DND-41 (cell line): ENCODE data around the gene TUBA1C.
"Not testable (repeated sequence)": the region's sequence is repeated elsewhere in the genome, so short reads cannot be mapped to it uniquely, and the experiment has no call there.

Experiments
- ATAC-seq: fragments of 200-7000 bp; cut with Tn5 transposase; 3 replicates; pipeline ENCODE4 v1.9.1; 2021; ENCODE audit warnings: low read depth; ENCODE audit not compliant: insufficient read depth
- DNase-seq: peaks from one replicate; pipeline ENCODE4 v3.0.0-alpha.2; 2020
- H2AFZ ChIP-seq: 2 replicates; pipeline ENCODE4 v1.6.0; 2012; ENCODE audit warnings: low read depth, low read length
- H3K27ac ChIP-seq: 2 replicates; pipeline ENCODE4 v1.5.1; 2012; ENCODE audit warnings: low read length, inconsistent platforms
- H3K27me3 ChIP-seq: fragments of 200-600 bp; sonication (generic); 2 replicates; pipeline ENCODE4 v1.6.0; 2012; ENCODE audit warnings: low read length, mild to moderate bottlenecking, inconsistent platforms; ENCODE audit not compliant: insufficient read depth, poor library complexity
- H3K36me3 ChIP-seq: 2 replicates; pipeline ENCODE4 v1.5.1; 2012; ENCODE audit warnings: low read length, inconsistent platforms; ENCODE audit not compliant: insufficient read depth
- H3K4me1 ChIP-seq: 2 replicates; pipeline ENCODE4 v1.5.1; 2012; ENCODE audit warnings: mild to moderate bottlenecking, low read length; ENCODE audit not compliant: insufficient read depth
- H3K4me2 ChIP-seq: 2 replicates; pipeline ENCODE4 v1.6.0; 2012; ENCODE audit warnings: mild to moderate bottlenecking, moderate library complexity, low read length, inconsistent platforms; ENCODE audit not compliant: insufficient read depth
- H3K4me3 ChIP-seq, 2 experiments: fragments of 200-600 bp in 1 of 2; shearing (Covaris generic) in 1 of 2; 2 replicates each; pipeline ENCODE4 v1.5.1; 2012 to 2016; ENCODE audit warnings: inconsistent platforms in 2 of 2, low read length in 2 of 2, mild to moderate bottlenecking in 2 of 2, low read depth in 1 of 2, moderate library complexity in 1 of 2
- H3K79me2 ChIP-seq: 2 replicates; pipeline ENCODE4 v1.6.0; 2012; ENCODE audit warnings: low read length, inconsistent platforms; ENCODE audit not compliant: insufficient read depth
- H3K9ac ChIP-seq: 2 replicates; pipeline ENCODE4 v1.6.0; 2012; ENCODE audit warnings: low read depth, mild to moderate bottlenecking, inconsistent platforms, low read length, moderate library complexity
- H3K9me3 ChIP-seq: 2 replicates; pipeline ENCODE4 v1.5.1; 2012; ENCODE audit warnings: low read length, moderate library complexity, mild to moderate bottlenecking, inconsistent platforms; ENCODE audit not compliant: insufficient read depth, severe bottlenecking
- H4K20me1 ChIP-seq: 2 replicates; pipeline ENCODE4 v1.6.0; 2012; ENCODE audit warnings: low read length; ENCODE audit not compliant: insufficient read depth
- CTCF ChIP-seq: IDR thresholded peaks from 2 replicates; pipeline ENCODE4 v1.5.1; 2012; ENCODE audit warnings: borderline replicate concordance, low read length, moderate library complexity, mild to moderate bottlenecking; ENCODE audit not compliant: poor library complexity, severe bottlenecking; ENCODE audit errors: extremely low read depth
- EZH2 ChIP-seq: IDR thresholded peaks from 3 replicates; pipeline ENCODE4 v1.6.1; 2012; ENCODE audit warnings: borderline replicate concordance, low read depth, mild to moderate bottlenecking, moderate library complexity, low read length, inconsistent platforms; ENCODE audit not compliant: severe bottlenecking

Gene TUBA1C

GRCh38 chr12:49277466-49277865 is 12.6 kb downstream of the TUBA1C start:
- Histone ChIP-seq H3K79me2 (no peaks in the 10 kb centered on the region), H3K27me3 (peaks cover 4% of the 10 kb centered on the region), H3K9me3 (no peaks in the 10 kb centered on the region), H4K20me1 (0 out of 2 replicates have a peak, but pooled peaks cover 8% of the 10 kb centered on the region), H3K27ac (no peak overlapping the region), H3K9ac (no peak overlapping the region), H3K4me3 (no peak overlapping the region), H2AFZ (no peak overlapping the region), H3K36me3 (peaks cover 14% of the 10 kb centered on the region), H3K4me1 (no peaks in the 10 kb centered on the region), H3K4me2 (no peak overlapping the region)
- DNase-seq (no peak), ATAC-seq (no peak)
- TF ChIP-seq CTCF (no peak), EZH2 (no peak)

GRCh38 chr12:49279706-49280159 is 14.9 kb downstream of the TUBA1C start:
- Histone ChIP-seq H3K27ac (no peak overlapping the region), H4K20me1 (0 out of 2 replicates have a peak, but pooled peaks cover 4% of the 10 kb centered on the region), H3K4me3 (no peak overlapping the region), H3K79me2 (no peaks in the 10 kb centered on the region), H3K4me2 (no peak overlapping the region), H3K4me1 (no peaks in the 10 kb centered on the region), H3K27me3 (peaks cover 11% of the 10 kb centered on the region), H3K9me3 (no peaks in the 10 kb centered on the region), H2AFZ (peak overlapping the region; percentile 14; the same call in 1 of the 2 replicates), H3K36me3 (no peaks in the 10 kb centered on the region), H3K9ac (no peak overlapping the region)
- DNase-seq (no peak), ATAC-seq (no peak)
- TF ChIP-seq CTCF (no peak), EZH2 (no peak)

- peaks cover 11% of the 10 kb centered on the region for H3K27me3 ChIP-seq
- H4K20me1 ChIP-seq, H3K4me2 ChIP-seq, H3K27ac ChIP-seq, H3K9ac ChIP-seq, H3K4me3 ChIP-seq, H3K36me3 ChIP-seq, H3K9me3 ChIP-seq, H3K79me2 ChIP-seq, DNase-seq, H2AFZ ChIP-seq, ATAC-seq, H3K4me1 ChIP-seq: not testable (repeated sequence)
Observed at GRCh38 chr12:49280545-49280944, 15.7 kb downstream of the TUBA1C start.

- DNase-seq (no peak), ATAC-seq (no peak)
- H2AFZ ChIP-seq: no peak overlapping the region
- no peaks in the 10 kb centered on the region for H4K20me1 ChIP-seq
- H3K27me3 ChIP-seq: peaks cover 17% of the 10 kb centered on the region
- no peaks in the 10 kb centered on the region for H3K9me3 ChIP-seq
- no peaks in the 10 kb centered on the region for H3K4me1 ChIP-seq
- no peak overlapping the region for H3K27ac ChIP-seq
- no peak overlapping the region for H3K4me3 ChIP-seq
- no peak for TF ChIP-seq EZH2
- TF ChIP-seq CTCF: no peak
- H3K79me2 ChIP-seq: no peaks in the 10 kb centered on the region
- H3K9ac ChIP-seq: no peak overlapping the region
- H3K4me2 ChIP-seq: no peak overlapping the region
- no peaks in the 10 kb centered on the region for H3K36me3 ChIP-seq
Observed at GRCh38 chr12:49282302-49282701, 17.4 kb downstream of the TUBA1C start.

GRCh38 chr12:49282740-49283375 is 18.0 kb downstream of the TUBA1C start:
- not testable (repeated sequence) for H2AFZ ChIP-seq, H3K4me2 ChIP-seq, H3K79me2 ChIP-seq, H3K9me3 ChIP-seq, H3K4me3 ChIP-seq, DNase-seq, ATAC-seq, H4K20me1 ChIP-seq, H3K36me3 ChIP-seq, H3K4me1 ChIP-seq, H3K9ac ChIP-seq, H3K27ac ChIP-seq
- H3K27me3 ChIP-seq: peaks cover 19% of the 10 kb centered on the region
